ENCODE results near the gene ATG16L1. TPM values are rescaled to one million over a fixed set of nuclear protein-coding genes. Genes with fewer than 3 reads are reported as not detected.

Gene ATG16L1
- total and polyA plus RNA-seq, 10 of the 15 experiments (the other 5 are each of a cell fraction or from before 2014, with no cell fraction given), result 5.2 to 26.6 (median 15.6) TPM

DNA sequence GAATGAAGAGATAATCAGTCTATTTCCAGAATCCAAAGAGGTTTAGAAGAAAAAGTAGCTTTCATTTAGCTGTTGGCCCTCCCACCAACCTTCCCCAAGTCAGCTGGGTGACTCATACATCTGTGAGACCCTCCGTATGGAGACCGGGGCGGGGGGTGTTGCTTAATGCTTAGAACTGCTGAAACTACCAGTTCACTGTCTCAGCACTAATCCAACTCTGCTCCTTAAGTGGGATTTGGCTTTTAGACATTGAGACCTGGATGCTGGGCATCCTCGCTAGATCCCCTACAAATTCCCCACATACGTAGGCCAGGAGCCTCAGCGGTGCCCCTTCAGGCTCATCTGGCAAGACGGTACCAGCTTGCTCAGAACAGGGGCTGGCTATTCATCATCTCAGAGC lies 56.1 kb downstream of the ATG16L1 start, which contains the start of gene SAG (continued):
- TF ChIP-seq TBL1XR1 (IDR thresholded peaks at IDR 0.05; ENCODE audit: low read depth, low read length) (no peak), MXI1 (IDR thresholded peaks at IDR 0.05; ENCODE audit: low read depth, low read length) (no peak), EED (IDR thresholded peaks at IDR 0.05; ENCODE audit: low read depth) (no peak), DPF2 (IDR thresholded peaks at IDR 0.05) (no peak), IKZF2 (IDR thresholded peaks at IDR 0.05) (no peak), BCL11A (IDR thresholded peaks at IDR 0.05; ENCODE audit: low read depth, low read length) (no peak), ZNF622 (IDR thresholded peaks at IDR 0.05) (no peak), ZNF217 (IDR thresholded peaks at IDR 0.05) (no peak), CREB1 (IDR thresholded peaks at IDR 0.05; ENCODE audit: low read depth) (no peak), YBX1 (IDR thresholded peaks at IDR 0.05) (no peak), ASH2L (IDR thresholded peaks at IDR 0.05; ENCODE audit: borderline replicate concordance, low read depth) (no peak), POLR2AphosphoS2 (IDR thresholded peaks at IDR 0.05; ENCODE audit: low read depth, low read length) (no peak), FOXK2 (IDR thresholded peaks at IDR 0.05) (no peak)

DNA sequence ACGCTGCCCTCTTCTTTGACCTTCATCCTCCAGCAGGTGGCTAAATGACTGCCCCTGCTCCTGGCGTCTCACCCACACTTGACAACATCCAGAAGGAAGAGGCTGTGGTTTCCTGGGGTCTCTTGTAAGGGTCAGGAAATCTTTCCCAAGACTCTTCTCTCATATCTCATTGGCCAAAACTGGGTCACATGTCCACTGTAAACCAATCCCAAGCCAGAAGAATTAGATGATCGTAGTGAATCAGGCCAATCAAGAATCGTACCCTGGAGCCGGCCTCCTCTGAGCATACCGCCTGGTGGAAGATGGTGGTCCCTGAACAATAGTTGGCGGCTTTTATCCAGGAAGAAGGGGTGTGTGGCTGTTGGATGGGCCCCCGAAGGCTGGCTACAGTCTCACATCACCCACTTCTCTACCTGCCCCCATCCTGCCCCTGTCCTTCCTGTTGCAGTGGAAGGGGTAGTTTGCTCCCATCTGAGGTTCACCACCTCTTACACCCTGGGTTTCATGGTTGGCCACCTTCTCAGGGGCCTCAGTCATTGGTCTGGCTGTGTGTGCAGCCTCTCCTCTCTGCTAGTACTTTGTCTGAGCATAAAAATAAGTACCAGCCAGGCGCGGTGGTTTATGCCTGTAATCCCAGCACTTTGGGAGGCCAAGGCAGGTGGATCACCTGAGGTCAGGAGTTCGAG lies 59.9 kb downstream of the ATG16L1 start:
- POLR2A ChIA-PET, result no interaction called here
- BruUV-seq (replicated peaks), result no TSS peak

More for the DNA sequence above, 59.9 kb downstream of the ATG16L1 start:
- H3K79me2 ChIP-seq (ENCODE audit: control insufficient read depth, insufficient read depth, low read length), result no peaks in the 10 kb centered on the region
- ChIA-PET SMC1A (ENCODE audit: uncharacterized antibody, unreplicated experiment) (no interaction called here), CTCF (no interaction called here), RAD21 (ENCODE audit: unreplicated experiment) (no interaction called here)
- no peaks in the 10 kb centered on the region for H3K27me3 ChIP-seq (replicated peaks in 1 of 2; ENCODE audit: control insufficient read depth in 2 of 2, insufficient read depth in 2 of 2, low read length in 1 of 2)
- no peaks in the 10 kb centered on the region for H3K36me3 ChIP-seq (ENCODE audit: control insufficient read depth in 2 of 2, insufficient read depth in 2 of 2, low read length in 1 of 2)
- no peak overlapping the region for H3K4me3 ChIP-seq
- ATAC-seq, result peak; percentile 58
- H4K20me1 ChIP-seq (ENCODE audit: control insufficient read depth, insufficient read depth), result no peaks in the 10 kb centered on the region
- in situ Hi-C loops (cut with MboI), result no loop called here
- intact Hi-C loops (cut with micrococcal nuclease; ENCODE audit: unreplicated experiment), result loop anchor here (10.0 kb wide), 1 partner anchor 133 kb away; no protein-coding TSS in a partner anchor
- DNase-seq (ENCODE audit: low read depth, low spot score), result no peak
- no peak overlapping the region for H2AFZ ChIP-seq (ENCODE audit: control insufficient read depth, low read depth, low read length)
- no peak for FAIRE-seq
- H3K9ac ChIP-seq (ENCODE audit: control insufficient read depth, insufficient read depth, low read length), result no peak overlapping the region
- no peaks in the 10 kb centered on the region for H3K9me3 ChIP-seq (replicated peaks; ENCODE audit: control insufficient read depth, insufficient read depth, low read length)
- no peak overlapping the region for H3K4me2 ChIP-seq (ENCODE audit: control insufficient read depth, insufficient read depth)
- H3K27ac ChIP-seq (ENCODE audit: control insufficient read depth, insufficient read depth), result no peak overlapping the region
- peaks cover 15% of the 10 kb centered on the region for H3K4me1 ChIP-seq (ENCODE audit: control insufficient read depth, insufficient read depth, low read length)
- TF ChIP-seq NFYB (IDR thresholded peaks at IDR 0.05; ENCODE audit: insufficient read depth, low read depth, low read length), result 0 out of 2 replicates have a peak, but pooled peaks have one; percentile 15
- TF ChIP-seq EGR1 (IDR thresholded peaks at IDR 0.05; ENCODE audit: borderline replicate concordance in 1 of 2, low read depth in 2 of 2, low read length in 2 of 2), result no peak
- TF ChIP-seq, protein P1, sequence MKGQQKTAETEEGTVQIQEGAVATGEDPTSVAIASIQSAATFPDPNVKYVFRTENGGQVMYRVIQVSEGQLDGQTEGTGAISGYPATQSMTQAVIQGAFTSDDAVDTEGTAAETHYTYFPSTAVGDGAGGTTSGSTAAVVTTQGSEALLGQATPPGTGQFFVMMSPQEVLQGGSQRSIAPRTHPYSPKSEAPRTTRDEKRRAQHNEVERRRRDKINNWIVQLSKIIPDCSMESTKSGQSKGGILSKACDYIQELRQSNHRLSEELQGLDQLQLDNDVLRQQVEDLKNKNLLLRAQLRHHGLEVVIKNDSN (IDR thresholded peaks at IDR 0.05; ENCODE audit: borderline replicate concordance, extremely low read length, insufficient read depth, low read depth, low read length), result peak; percentile 22
- WGBS (ENCODE audit: insufficient coverage, insufficient replicate concordance, low lambda C conversion rate, missing lambda C conversion rate), result 65% methylated on average over 11 of the region's 11 CpGs
